Measurements from ENCODE around the gene DPYD. TPM values are rescaled to one million over a fixed set of nuclear protein-coding genes. Genes with fewer than 3 reads are reported as not detected.

The DPYD gene
- total RNA-seq, 1 experiment from 2014 or later: 12.8 TPM

DNA sequence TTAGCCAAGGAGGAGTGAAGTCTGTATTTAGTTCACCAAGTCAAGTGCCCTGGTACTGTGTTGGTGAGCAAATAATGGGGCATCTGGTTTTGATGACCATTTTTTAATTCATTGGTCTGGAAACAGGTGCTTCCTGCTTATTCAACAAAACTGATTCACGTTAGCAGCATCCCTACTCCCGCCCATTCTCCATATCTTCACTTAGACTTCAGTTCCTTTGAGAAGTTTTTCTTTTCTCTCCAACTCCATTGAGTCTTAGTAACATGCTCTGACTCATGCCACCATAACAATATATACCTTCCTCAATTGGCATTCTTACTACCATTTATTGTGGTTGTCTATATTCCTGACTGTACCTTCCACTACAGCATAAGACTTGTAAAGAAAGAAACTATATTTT is 468.9 kb downstream of the DPYD start:
- ATAC-seq: no peak

GRCh38 chr1:97451046-97451826 is 469.6 kb downstream of the DPYD start:
- Histone ChIP-seq H3K9me2 (replicated peaks; ENCODE audit: low read length) (no peaks in the 10 kb centered on the region), H3K4me3 (ENCODE audit: low read length) (no peak overlapping the region), H3K79me2 (ENCODE audit: low read length) (no peaks in the 10 kb centered on the region), H3K4me2 (ENCODE audit: low read length) (no peak overlapping the region), H3K27ac (ENCODE audit: low read length) (no peak overlapping the region), H2AFZ (ENCODE audit: low read length) (no peak overlapping the region), H4K20me1 (ENCODE audit: low read length) (no peaks in the 10 kb centered on the region), H3K9ac (ENCODE audit: low read length) (no peak overlapping the region), H3K36me3 (ENCODE audit: low read depth, low read length) (no peaks in the 10 kb centered on the region), H3F3A (ENCODE audit: low read length, unreplicated experiment) (no peaks in the 10 kb centered on the region), H3K4me1 (ENCODE audit: insufficient read depth, low read length) (no peaks in the 10 kb centered on the region), H3K27me3 (ENCODE audit: low read length) (no peaks in the 10 kb centered on the region), H3K9me3 (ENCODE audit: low read length) (no peaks in the 10 kb centered on the region)
- TF ChIP-seq EZH2 (IDR thresholded peaks at IDR 0.05; ENCODE audit: low read length, unreplicated experiment): no peak
- TF ChIP-seq EZH2phosphoT487 (IDR thresholded peaks at IDR 0.05; ENCODE audit: borderline replicate concordance, low read length): no peak
- TF ChIP-seq, protein P1, sequence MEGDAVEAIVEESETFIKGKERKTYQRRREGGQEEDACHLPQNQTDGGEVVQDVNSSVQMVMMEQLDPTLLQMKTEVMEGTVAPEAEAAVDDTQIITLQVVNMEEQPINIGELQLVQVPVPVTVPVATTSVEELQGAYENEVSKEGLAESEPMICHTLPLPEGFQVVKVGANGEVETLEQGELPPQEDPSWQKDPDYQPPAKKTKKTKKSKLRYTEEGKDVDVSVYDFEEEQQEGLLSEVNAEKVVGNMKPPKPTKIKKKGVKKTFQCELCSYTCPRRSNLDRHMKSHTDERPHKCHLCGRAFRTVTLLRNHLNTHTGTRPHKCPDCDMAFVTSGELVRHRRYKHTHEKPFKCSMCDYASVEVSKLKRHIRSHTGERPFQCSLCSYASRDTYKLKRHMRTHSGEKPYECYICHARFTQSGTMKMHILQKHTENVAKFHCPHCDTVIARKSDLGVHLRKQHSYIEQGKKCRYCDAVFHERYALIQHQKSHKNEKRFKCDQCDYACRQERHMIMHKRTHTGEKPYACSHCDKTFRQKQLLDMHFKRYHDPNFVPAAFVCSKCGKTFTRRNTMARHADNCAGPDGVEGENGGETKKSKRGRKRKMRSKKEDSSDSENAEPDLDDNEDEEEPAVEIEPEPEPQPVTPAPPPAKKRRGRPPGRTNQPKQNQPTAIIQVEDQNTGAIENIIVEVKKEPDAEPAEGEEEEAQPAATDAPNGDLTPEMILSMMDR (conservative IDR thresholded peaks at IDR 0.05; ENCODE audit: low read depth, low read length): no peak
- POLR2A ChIA-PET (ENCODE audit: unreplicated experiment): no interaction called here
- ATAC-seq: no peak
- intact Hi-C loops (cut with micrococcal nuclease): no loop called here
- no peak for DNase-seq
- BruUV-seq (replicated peaks): no TSS peak
- CTCF ChIA-PET: no interaction called here

More for the DNA sequence above, 468.9 kb downstream of the DPYD start:
- Histone ChIP-seq H2AFZ (ENCODE audit: low read length) (no peak overlapping the region), H3K27ac (ENCODE audit: low read length) (no peak overlapping the region), H3K4me1 (ENCODE audit: insufficient read depth, low read length) (no peaks in the 10 kb centered on the region), H3F3A (ENCODE audit: low read length, unreplicated experiment) (no peaks in the 10 kb centered on the region), H3K4me2 (ENCODE audit: low read length) (no peak overlapping the region), H3K9ac (ENCODE audit: low read length) (no peak overlapping the region), H3K36me3 (ENCODE audit: low read depth, low read length) (no peaks in the 10 kb centered on the region), H3K27me3 (ENCODE audit: low read length) (no peaks in the 10 kb centered on the region), H4K20me1 (ENCODE audit: low read length) (no peaks in the 10 kb centered on the region), H3K9me2 (replicated peaks; ENCODE audit: low read length) (no peaks in the 10 kb centered on the region), H3K79me2 (ENCODE audit: low read length) (no peaks in the 10 kb centered on the region), H3K4me3 (ENCODE audit: low read length) (no peak overlapping the region), H3K9me3 (ENCODE audit: low read length) (no peaks in the 10 kb centered on the region)
- POLR2A ChIA-PET (ENCODE audit: unreplicated experiment): no interaction called here
- TF ChIP-seq, protein P1 (conservative IDR thresholded peaks at IDR 0.05; ENCODE audit: low read depth, low read length): no peak
- no peak for TF ChIP-seq EZH2 (IDR thresholded peaks at IDR 0.05; ENCODE audit: low read length, unreplicated experiment)
- no peak for TF ChIP-seq EZH2phosphoT487 (IDR thresholded peaks at IDR 0.05; ENCODE audit: borderline replicate concordance, low read length)
- no TSS peak for BruUV-seq (replicated peaks)
- CTCF ChIA-PET: no interaction called here
- no peak for DNase-seq
- intact Hi-C loops (cut with micrococcal nuclease): no loop called here

- TF ChIP-seq EZH2phosphoT487 (IDR thresholded peaks at IDR 0.05; ENCODE audit: borderline replicate concordance, low read length) (no peak), EZH2 (IDR thresholded peaks at IDR 0.05; ENCODE audit: low read length, unreplicated experiment) (no peak)
- TF ChIP-seq, protein P1 (conservative IDR thresholded peaks at IDR 0.05; ENCODE audit: low read depth, low read length): no peak
- ChIA-PET CTCF (no interaction called here), POLR2A (ENCODE audit: unreplicated experiment) (no interaction called here)
- no peak overlapping the region for H3K4me2 ChIP-seq (ENCODE audit: low read length)
- ATAC-seq (no peak), DNase-seq (no peak)
- intact Hi-C loops (cut with micrococcal nuclease): no loop called here
- no peak overlapping the region for H3K27ac ChIP-seq (ENCODE audit: low read length)
- no TSS peak for BruUV-seq (replicated peaks)
- H3K9me3 ChIP-seq (ENCODE audit: low read length): no peaks in the 10 kb centered on the region
- H4K20me1 ChIP-seq (ENCODE audit: low read length): no peaks in the 10 kb centered on the region
- no peaks in the 10 kb centered on the region for H3K4me1 ChIP-seq (ENCODE audit: insufficient read depth, low read length)
- no peaks in the 10 kb centered on the region for H3K27me3 ChIP-seq (ENCODE audit: low read length)
- H3K9me2 ChIP-seq (replicated peaks; ENCODE audit: low read length): no peaks in the 10 kb centered on the region
- H3F3A ChIP-seq (ENCODE audit: low read length, unreplicated experiment): no peaks in the 10 kb centered on the region
- H3K79me2 ChIP-seq (ENCODE audit: low read length): no peaks in the 10 kb centered on the region
- no peak overlapping the region for H3K9ac ChIP-seq (ENCODE audit: low read length)
- H3K36me3 ChIP-seq (ENCODE audit: low read depth, low read length): no peaks in the 10 kb centered on the region
- no peak overlapping the region for H3K4me3 ChIP-seq (ENCODE audit: low read length)
- H2AFZ ChIP-seq (ENCODE audit: low read length): no peak overlapping the region
Measured at GRCh38 chr1:97441966-97442365, 478.9 kb downstream of the DPYD start.

Measured in PC-3 (cell line).